ENCODE measurements around the gene POLD3. TPM values are rescaled to one million over a fixed set of nuclear protein-coding genes. Genes with fewer than 3 reads are reported as not detected.

POLD3 gene
- total and polyA plus RNA-seq, 7 donors, result 11.2 to 23.0 (median 14.1) TPM

DNA sequence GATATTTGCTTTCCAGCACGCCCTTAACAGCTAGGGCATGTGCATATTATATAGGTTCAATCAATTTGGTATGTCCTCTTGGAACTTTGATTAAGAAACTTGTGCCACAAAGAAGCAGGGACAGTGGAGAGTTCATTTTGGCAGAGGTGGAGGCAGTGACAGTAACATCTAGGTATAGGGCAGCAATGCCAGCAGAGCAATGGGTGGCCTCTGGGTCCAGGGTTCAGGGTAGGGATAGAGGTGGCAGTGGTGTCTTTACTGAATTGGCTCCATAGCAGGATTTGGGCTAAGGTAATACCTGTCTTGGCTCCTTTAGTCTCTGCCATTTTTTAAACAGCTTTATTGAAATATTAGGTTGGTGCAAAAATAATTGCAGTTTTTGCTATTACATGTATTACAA lies 24.4 kb upstream of the POLD3 start:
- no peak overlapping the region for H3K27ac ChIP-seq
- no peaks in the 10 kb centered on the region for H3K36me3 ChIP-seq
- no peaks in the 10 kb centered on the region for H3K9me3 ChIP-seq
- DNase-seq, result no peak
- H3K27me3 ChIP-seq, result no peaks in the 10 kb centered on the region
- no peak overlapping the region for H3K4me3 ChIP-seq
- intact Hi-C loops (cut with DNase I), result no loop called here
- TF ChIP-seq POLR2A (IDR thresholded peaks at IDR 0.05), result no peak
- no peak for TF ChIP-seq EP300 (IDR thresholded peaks at IDR 0.05)
- TF ChIP-seq, protein P1, sequence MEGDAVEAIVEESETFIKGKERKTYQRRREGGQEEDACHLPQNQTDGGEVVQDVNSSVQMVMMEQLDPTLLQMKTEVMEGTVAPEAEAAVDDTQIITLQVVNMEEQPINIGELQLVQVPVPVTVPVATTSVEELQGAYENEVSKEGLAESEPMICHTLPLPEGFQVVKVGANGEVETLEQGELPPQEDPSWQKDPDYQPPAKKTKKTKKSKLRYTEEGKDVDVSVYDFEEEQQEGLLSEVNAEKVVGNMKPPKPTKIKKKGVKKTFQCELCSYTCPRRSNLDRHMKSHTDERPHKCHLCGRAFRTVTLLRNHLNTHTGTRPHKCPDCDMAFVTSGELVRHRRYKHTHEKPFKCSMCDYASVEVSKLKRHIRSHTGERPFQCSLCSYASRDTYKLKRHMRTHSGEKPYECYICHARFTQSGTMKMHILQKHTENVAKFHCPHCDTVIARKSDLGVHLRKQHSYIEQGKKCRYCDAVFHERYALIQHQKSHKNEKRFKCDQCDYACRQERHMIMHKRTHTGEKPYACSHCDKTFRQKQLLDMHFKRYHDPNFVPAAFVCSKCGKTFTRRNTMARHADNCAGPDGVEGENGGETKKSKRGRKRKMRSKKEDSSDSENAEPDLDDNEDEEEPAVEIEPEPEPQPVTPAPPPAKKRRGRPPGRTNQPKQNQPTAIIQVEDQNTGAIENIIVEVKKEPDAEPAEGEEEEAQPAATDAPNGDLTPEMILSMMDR (IDR thresholded peaks at IDR 0.05), result no peak
- TF ChIP-seq POLR2AphosphoS5 (IDR thresholded peaks at IDR 0.05), result no peak
- H3K4me1 ChIP-seq, result no peaks in the 10 kb centered on the region
- WGBS, 2 donors, result 76 to 91% methylated on average over 1 of the region's 1 CpG

DNA sequence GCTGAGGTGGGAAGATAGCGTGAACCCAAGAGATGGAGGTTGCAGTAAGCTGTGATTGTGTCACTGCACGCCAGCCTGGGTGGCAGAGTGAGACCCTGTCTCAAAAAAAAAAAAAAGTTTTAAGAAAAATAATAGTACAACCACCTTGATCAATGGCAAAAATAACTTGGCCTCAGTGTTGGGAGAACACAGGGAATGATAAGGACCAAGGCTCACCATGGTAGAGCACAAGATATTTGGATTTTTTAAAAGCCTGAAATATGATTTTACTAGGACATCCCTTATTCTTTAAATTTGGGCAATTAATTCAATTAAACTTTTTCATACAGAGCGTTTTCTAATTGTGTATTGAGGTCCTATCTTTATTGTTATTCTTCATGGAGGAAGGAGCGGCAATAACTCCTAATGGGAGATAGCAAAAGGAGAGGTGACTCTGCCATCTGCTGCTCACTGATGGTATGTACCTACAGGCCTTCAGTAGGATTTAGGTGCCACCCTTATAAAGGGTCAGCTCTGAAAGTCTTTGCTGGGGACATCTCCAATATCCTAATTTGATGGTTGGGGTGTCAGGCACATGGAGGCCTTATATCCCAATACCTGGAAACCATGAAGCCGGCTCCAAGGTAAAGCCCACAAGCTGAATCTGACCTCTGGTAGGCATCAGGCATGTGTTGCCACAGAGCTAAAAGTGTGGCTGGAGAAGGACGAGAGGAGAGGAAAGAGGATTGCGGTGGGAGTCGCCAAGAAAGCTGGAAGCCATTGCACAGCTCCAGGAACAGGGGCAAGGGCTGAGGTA lies 21.9 kb upstream of the POLD3 start:
- TF ChIP-seq, protein P1 (IDR thresholded peaks at IDR 0.05), result peak in 2 of 4 experiments; percentile 42 to 60
- TF ChIP-seq POLR2AphosphoS5 (IDR thresholded peaks at IDR 0.05), result no peak
- Histone ChIP-seq H3K27ac (no peak overlapping the region), H3K9me3 (no peaks in the 10 kb centered on the region), H3K36me3 (no peaks in the 10 kb centered on the region), H3K4me3 (no peak overlapping the region), H3K4me1 (no peaks in the 10 kb centered on the region), H3K27me3 (no peaks in the 10 kb centered on the region)
- WGBS, 2 donors, result 38 to 66% methylated on average over 8 of the region's 8 CpGs
- intact Hi-C loops (cut with DNase I), result no loop called here
- no peak for DNase-seq

DNA sequence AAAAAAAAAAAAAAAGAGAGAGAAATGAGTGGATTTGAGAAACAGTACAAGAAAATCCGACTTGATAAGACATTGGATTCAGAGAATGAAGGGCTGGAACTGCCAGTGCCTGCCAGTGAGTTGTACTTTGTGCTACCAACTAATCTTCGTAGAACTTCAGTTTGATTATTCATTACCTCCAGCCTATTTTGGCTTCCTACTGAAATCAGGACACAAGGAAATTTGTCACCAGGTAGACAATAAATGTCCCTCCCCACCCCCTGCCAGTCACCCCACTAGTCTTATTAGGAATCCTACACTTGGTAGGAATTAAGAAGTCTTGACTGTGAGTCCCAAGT lies 21.4 kb upstream of the POLD3 start:
- Histone ChIP-seq H3K4me1 (no peaks in the 10 kb centered on the region), H3K9me3 (no peaks in the 10 kb centered on the region), H3K36me3 (no peaks in the 10 kb centered on the region), H3K4me3 (no peak overlapping the region), H3K27ac (no peak overlapping the region), H3K27me3 (no peaks in the 10 kb centered on the region)
- DNase-seq, result no peak
- no peak for TF ChIP-seq EP300 (IDR thresholded peaks at IDR 0.05)
- TF ChIP-seq POLR2A (IDR thresholded peaks at IDR 0.05), result no peak
- TF ChIP-seq, protein P1 (IDR thresholded peaks at IDR 0.05), result no peak
- no peak for TF ChIP-seq POLR2AphosphoS5 (IDR thresholded peaks at IDR 0.05)
- 18 to 63% methylated on average over 2 of the region's 2 CpGs for WGBS, 2 donors
- intact Hi-C loops (cut with DNase I), result no loop called here

DNA sequence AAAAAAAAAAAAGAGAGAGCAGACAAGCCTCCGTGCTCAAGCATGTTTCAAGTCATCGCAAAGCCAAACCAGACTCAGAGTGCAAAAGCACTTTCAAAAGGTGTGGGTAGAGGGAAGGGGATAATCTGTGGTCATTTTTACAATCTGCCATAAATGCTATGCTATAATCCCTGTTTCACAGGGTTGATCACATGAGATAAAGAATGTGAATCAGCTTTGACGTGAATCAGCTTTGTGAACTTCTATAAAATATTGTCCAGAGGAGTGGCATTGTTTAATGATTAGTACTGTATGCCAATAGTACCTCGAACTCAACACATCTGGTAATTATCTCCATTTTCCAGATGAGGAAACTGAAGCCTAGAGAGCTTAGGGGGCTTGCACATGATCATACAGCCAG lies 20.0 kb upstream of the POLD3 start:
- H3K4me3 ChIP-seq, result no peak overlapping the region
- H3K27ac ChIP-seq, result no peak overlapping the region
- H3K4me1 ChIP-seq, result peaks cover 0 to 3% (median 0%) of the 10 kb centered on the region in 4 donors
- TF ChIP-seq EP300 (IDR thresholded peaks at IDR 0.05), result no peak
- TF ChIP-seq POLR2A (IDR thresholded peaks at IDR 0.05), result no peak
- TF ChIP-seq POLR2AphosphoS5 (IDR thresholded peaks at IDR 0.05), result no peak
- TF ChIP-seq, protein P1 (IDR thresholded peaks at IDR 0.05), result no peak
- DNase-seq, result no peak
- H3K27me3 ChIP-seq, result no peaks in the 10 kb centered on the region
- H3K9me3 ChIP-seq, result no peaks in the 10 kb centered on the region
- intact Hi-C loops (cut with DNase I), result no loop called here
- no peaks in the 10 kb centered on the region for H3K36me3 ChIP-seq
- 13 to 63% methylated on average over 4 of the region's 4 CpGs for WGBS, 2 donors

DNA sequence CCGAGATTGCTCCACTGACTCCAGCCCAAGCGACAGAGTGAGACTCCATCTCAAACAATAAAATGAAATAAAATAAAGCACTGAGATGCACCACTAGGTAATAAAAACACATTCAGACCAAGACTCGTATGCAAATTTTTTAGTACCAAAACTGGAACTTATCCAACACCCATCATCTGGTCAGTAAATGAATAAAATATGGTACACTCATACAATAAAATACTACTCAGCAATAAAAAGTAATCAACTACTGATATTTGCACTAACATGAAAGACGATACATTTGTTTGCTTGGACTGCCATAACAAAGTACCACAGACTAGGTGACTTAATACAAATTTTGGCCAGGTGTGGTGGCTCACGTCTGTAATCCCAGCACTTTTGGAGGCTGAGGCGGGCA lies 17.8 kb upstream of the POLD3 start:
- intact Hi-C loops (cut with DNase I), result no loop called here
- H3K27me3 ChIP-seq, result no peaks in the 10 kb centered on the region
- H3K4me1 ChIP-seq, result peaks cover 0 to 14% (median 7%) of the 10 kb centered on the region in 4 donors
- 20 to 64% methylated on average over 6 of the region's 6 CpGs for WGBS, 2 donors
- no peaks in the 10 kb centered on the region for H3K9me3 ChIP-seq
- H3K4me3 ChIP-seq, result no peak overlapping the region
- TF ChIP-seq EP300 (IDR thresholded peaks at IDR 0.05) (no peak), POLR2AphosphoS5 (IDR thresholded peaks at IDR 0.05) (no peak), POLR2A (IDR thresholded peaks at IDR 0.05) (no peak)
- TF ChIP-seq, protein P1 (IDR thresholded peaks at IDR 0.05), result no peak
- DNase-seq, result no peak
- H3K27ac ChIP-seq, result no peak overlapping the region
- H3K36me3 ChIP-seq, result no peaks in the 10 kb centered on the region

Data from sigmoid colon (tissue), 7 donors.